ENCODE data around the gene PLIN5.

PLIN5 gene

GRCh38 chr19:4505570-4506448 lies 29.2 kb downstream of the PLIN5 start:
- DNase-seq (ENCODE audit: low read depth) = no peak

- DNase-seq (ENCODE audit: low read depth) = no peak
Observed at GRCh38 chr19:4504891-4505569, 30.0 kb downstream of the PLIN5 start.

GRCh38 chr19:4504297-4504701 lies 30.7 kb downstream of the PLIN5 start:
- DNase-seq (ENCODE audit: low read depth) = no peak

- no peak for DNase-seq (ENCODE audit: low read depth)
Observed at GRCh38 chr19:4503825-4504170, 31.2 kb downstream of the PLIN5 start.

GRCh38 chr19:4503132-4503824 lies 31.7 kb downstream of the PLIN5 start:
- DNase-seq (ENCODE audit: low read depth) = no peak

- DNase-seq (ENCODE audit: low read depth) = no peak
Observed at GRCh38 chr19:4502282-4503131, 32.5 kb downstream of the PLIN5 start.

GRCh38 chr19:4501691-4502090 lies 33.3 kb downstream of the PLIN5 start:
- DNase-seq (ENCODE audit: low read depth) = no peak

- DNase-seq (ENCODE audit: low read depth) = no peak
Observed at GRCh38 chr19:4500841-4501591, 34.0 kb downstream of the PLIN5 start.

GRCh38 chr19:4499855-4500254 lies 35.2 kb downstream of the PLIN5 start:
- DNase-seq (ENCODE audit: low read depth) = no peak

- DNase-seq (ENCODE audit: low read depth) = no peak
Observed at GRCh38 chr19:4499318-4499717, 35.7 kb downstream of the PLIN5 start.

- DNase-seq (ENCODE audit: low read depth) = no peak
Observed at GRCh38 chr19:4498694-4499093, 36.3 kb downstream of the PLIN5 start.

- no peak for DNase-seq (ENCODE audit: low read depth)
Observed at GRCh38 chr19:4497770-4498389, 37.1 kb downstream of the PLIN5 start.

- no peak for DNase-seq (ENCODE audit: low read depth)
Observed at GRCh38 chr19:4496304-4496703, 38.7 kb downstream of the PLIN5 start.

GRCh38 chr19:4495471-4495870 lies 39.6 kb downstream of the PLIN5 start:
- DNase-seq (ENCODE audit: low read depth) = no peak

GRCh38 chr19:4494691-4495064 lies 40.3 kb downstream of the PLIN5 start:
- no peak for DNase-seq (ENCODE audit: low read depth)

GRCh38 chr19:4493929-4494690 lies 40.9 kb downstream of the PLIN5 start:
- DNase-seq (ENCODE audit: low read depth) = no peak

- no peak for DNase-seq (ENCODE audit: low read depth)
Observed at GRCh38 chr19:4493104-4493928, 41.7 kb downstream of the PLIN5 start.

- no peak for DNase-seq (ENCODE audit: low read depth)
Observed at GRCh38 chr19:4492337-4493103, 42.5 kb downstream of the PLIN5 start.

Data from CMK (cell line).